GM19452 (cell line): Measurements from ENCODE around the gene SIRT3.
A peak's percentile ranks its signal among the peaks of the same experiment; 100 is the strongest.
"Not testable (repeated sequence)": the region's sequence is repeated elsewhere in the genome, so short reads cannot be mapped to it uniquely, and the experiment has no call there.

Experiments used
- ATAC-seq: cut with Tn5 transposase; IDR thresholded peaks from one replicate; pipeline ENCODE4 v1.9.1; 2021; ENCODE audit not compliant: unreplicated experiment

SIRT3 gene

GRCh38 chr11:244376-244775 lies 8.2 kb upstream of the SIRT3 start:
- ATAC-seq, result no peak

- no peak for ATAC-seq
Observed at GRCh38 chr11:241634-242033, 5.5 kb upstream of the SIRT3 start.

- ATAC-seq, result no peak
Observed at GRCh38 chr11:240315-240714, 4.2 kb upstream of the SIRT3 start.

GRCh38 chr11:238346-238745 lies 2.2 kb upstream of the SIRT3 start:
- ATAC-seq, result not testable (repeated sequence)

- ATAC-seq, result peak; percentile 84
Observed at GRCh38 chr11:236774-237767, 929 bp upstream of the SIRT3 start, which contains the start of gene PSMD13. PSMD13 (plus strand) TSS chr11:236976; CDS start chr11:237050, 74 bp downstream.

GRCh38 chr11:235609-235996 lies 539 bp downstream of the SIRT3 start:
- no peak for ATAC-seq

GRCh38 chr11:235180-235579 lies 962 bp downstream of the SIRT3 start:
- no peak for ATAC-seq

GRCh38 chr11:232783-233565 lies 3.2 kb downstream of the SIRT3 start:
- ATAC-seq, result no peak

GRCh38 chr11:230431-230830 lies 5.7 kb downstream of the SIRT3 start:
- ATAC-seq, result no peak

GRCh38 chr11:227824-228379 lies 8.2 kb downstream of the SIRT3 start:
- no peak for ATAC-seq

GRCh38 chr11:225734-226453 lies 10.2 kb downstream of the SIRT3 start:
- ATAC-seq, result no peak

GRCh38 chr11:224424-224823 lies 11.7 kb downstream of the SIRT3 start:
- ATAC-seq, result no peak

GRCh38 chr11:223884-224283 lies 12.3 kb downstream of the SIRT3 start:
- no peak for ATAC-seq

- ATAC-seq, result no peak
Observed at GRCh38 chr11:223026-223789, 12.9 kb downstream of the SIRT3 start.

GRCh38 chr11:221998-222789 lies 13.9 kb downstream of the SIRT3 start:
- no peak for ATAC-seq

GRCh38 chr11:221539-221938 lies 14.6 kb downstream of the SIRT3 start:
- no peak for ATAC-seq

GRCh38 chr11:220641-221215 lies 15.4 kb downstream of the SIRT3 start:
- ATAC-seq, result not testable (repeated sequence)

- ATAC-seq, result no peak
Observed at GRCh38 chr11:218815-219593, 17.1 kb downstream of the SIRT3 start.
